ENCODE results near the gene KLF15.
"Not testable (repeated sequence)": the region's sequence is repeated elsewhere in the genome, so short reads cannot be mapped to it uniquely, and the experiment has no call there.

The KLF15 gene

GRCh38 chr3:126346466-126346865, 10.7 kb downstream of the KLF15 start:
- DNase-seq (ENCODE audit: low read depth in 2 of 2) = no peak

GRCh38 chr3:126345641-126346460, 11.4 kb downstream of the KLF15 start:
- no peak for DNase-seq (ENCODE audit: low read depth in 2 of 2)

GRCh38 chr3:126345231-126345630, 12.0 kb downstream of the KLF15 start:
- DNase-seq (ENCODE audit: low read depth in 2 of 2) = no peak

- DNase-seq (ENCODE audit: low read depth in 2 of 2) = no peak
Measured at GRCh38 chr3:126344380-126345041, 12.7 kb downstream of the KLF15 start.

GRCh38 chr3:126343649-126344035, 13.6 kb downstream of the KLF15 start:
- DNase-seq (ENCODE audit: low read depth in 2 of 2) = no peak

GRCh38 chr3:126342991-126343648, 14.1 kb downstream of the KLF15 start:
- no peak for DNase-seq (ENCODE audit: low read depth in 2 of 2)

- DNase-seq (ENCODE audit: low read depth in 2 of 2) = no peak
Measured at GRCh38 chr3:126342211-126342610, 15.0 kb downstream of the KLF15 start.

- DNase-seq (ENCODE audit: low read depth in 2 of 2) = no peak
Measured at GRCh38 chr3:126341755-126342150, 15.5 kb downstream of the KLF15 start.

- no peak for DNase-seq (ENCODE audit: low read depth in 2 of 2)
Measured at GRCh38 chr3:126340943-126341754, 16.1 kb downstream of the KLF15 start.

GRCh38 chr3:126340596-126340942, 16.6 kb downstream of the KLF15 start:
- DNase-seq (ENCODE audit: low read depth in 2 of 2) = no peak

- DNase-seq (ENCODE audit: low read depth in 2 of 2) = no peak
Measured at GRCh38 chr3:126340081-126340511, 17.1 kb downstream of the KLF15 start.

- DNase-seq (ENCODE audit: low read depth in 2 of 2) = no peak
Measured at GRCh38 chr3:126339466-126339865, 17.7 kb downstream of the KLF15 start.

GRCh38 chr3:126338790-126339288, 18.4 kb downstream of the KLF15 start:
- DNase-seq (ENCODE audit: low read depth in 2 of 2) = no peak

GRCh38 chr3:126337980-126338651, 19.1 kb downstream of the KLF15 start:
- DNase-seq (ENCODE audit: low read depth in 2 of 2) = no peak

GRCh38 chr3:126331812-126332336, 25.3 kb downstream of the KLF15 start:
- not testable (repeated sequence) for DNase-seq (ENCODE audit: low read depth in 2 of 2)

GRCh38 chr3:126329927-126330725, 27.1 kb downstream of the KLF15 start:
- DNase-seq (ENCODE audit: low read depth in 2 of 2) = no peak

- no peak for DNase-seq (ENCODE audit: low read depth in 2 of 2)
Measured at GRCh38 chr3:126326629-126327028, 30.6 kb downstream of the KLF15 start.

GRCh38 chr3:126322181-126322967, 34.8 kb downstream of the KLF15 start:
- DNase-seq (ENCODE audit: low read depth in 2 of 2) = no peak

- DNase-seq (ENCODE audit: low read depth in 2 of 2) = no peak
Measured at GRCh38 chr3:126321490-126321889, 35.7 kb downstream of the KLF15 start.
